Measurements from ENCODE around the gene NPIPB8.
"Not testable (repeated sequence)": the region's sequence is repeated elsewhere in the genome, so short reads cannot be mapped to it uniquely, and the experiment has no call there.

Gene NPIPB8

GRCh38 chr16:28637765-28638164 is at the start of gene NPIPB8:
TSS of gene NPIPB8 (plus strand) at chr16:28638065. CDS start at chr16:28638361, 296 bp downstream.
- H3K4me3 ChIP-seq (ENCODE audit: low read length); H2AFZ ChIP-seq (ENCODE audit: low read depth, low read length); H3K9me3 ChIP-seq (ENCODE audit: low read length); H3K27me3 ChIP-seq (ENCODE audit: insufficient read depth, low read length); H3K4me1 ChIP-seq (ENCODE audit: insufficient read depth, low read length); H3K36me3 ChIP-seq (ENCODE audit: insufficient read depth, low read length): not testable (repeated sequence)

GRCh38 chr16:28589069-28589468 is 48.8 kb upstream of the NPIPB8 start:
- no peaks in the 10 kb centered on the region for H3K27me3 ChIP-seq (ENCODE audit: insufficient read depth, low read length)
- H3K36me3 ChIP-seq (ENCODE audit: insufficient read depth, low read length) = peaks cover 64% of the 10 kb centered on the region
- no peaks in the 10 kb centered on the region for H3K9me3 ChIP-seq (ENCODE audit: low read length)

GRCh38 chr16:28589930-28590329 is 47.9 kb upstream of the NPIPB8 start:
- H3K4me3 ChIP-seq (ENCODE audit: low read length) = no peak overlapping the region
- H3K27me3 ChIP-seq (ENCODE audit: insufficient read depth, low read length) = no peaks in the 10 kb centered on the region
- H2AFZ ChIP-seq (ENCODE audit: low read depth, low read length) = no peak overlapping the region
- no peaks in the 10 kb centered on the region for H3K4me1 ChIP-seq (ENCODE audit: insufficient read depth, low read length)
- no peaks in the 10 kb centered on the region for H3K9me3 ChIP-seq (ENCODE audit: low read length)
- peaks cover 64% of the 10 kb centered on the region for H3K36me3 ChIP-seq (ENCODE audit: insufficient read depth, low read length)

More at GRCh38 chr16:28589069-28589468, 48.8 kb upstream of the NPIPB8 start:
- Histone ChIP-seq H3K4me3 (ENCODE audit: low read length) (no peak overlapping the region), H3K4me1 (ENCODE audit: insufficient read depth, low read length) (no peaks in the 10 kb centered on the region), H2AFZ (ENCODE audit: low read depth, low read length) (no peak overlapping the region)

- Histone ChIP-seq H3K4me1 (ENCODE audit: insufficient read depth, low read length) (no peaks in the 10 kb centered on the region), H3K9me3 (ENCODE audit: low read length) (no peaks in the 10 kb centered on the region), H2AFZ (ENCODE audit: low read depth, low read length) (no peak overlapping the region), H3K27me3 (ENCODE audit: insufficient read depth, low read length) (no peaks in the 10 kb centered on the region), H3K36me3 (ENCODE audit: insufficient read depth, low read length) (peaks cover 57% of the 10 kb centered on the region), H3K4me3 (ENCODE audit: low read length) (no peak overlapping the region)
These were observed 47.2 kb upstream of the NPIPB8 start for GRCh38 chr16:28590384-28591340.

GRCh38 chr16:28591355-28591754 is 46.5 kb upstream of the NPIPB8 start:
- H3K4me1 ChIP-seq (ENCODE audit: insufficient read depth, low read length) = no peaks in the 10 kb centered on the region
- no peak overlapping the region for H3K4me3 ChIP-seq (ENCODE audit: low read length)
- H3K36me3 ChIP-seq (ENCODE audit: insufficient read depth, low read length) = peaks cover 51% of the 10 kb centered on the region
- no peak overlapping the region for H2AFZ ChIP-seq (ENCODE audit: low read depth, low read length)
- H3K27me3 ChIP-seq (ENCODE audit: insufficient read depth, low read length) = no peaks in the 10 kb centered on the region
- no peaks in the 10 kb centered on the region for H3K9me3 ChIP-seq (ENCODE audit: low read length)

GRCh38 chr16:28592511-28592910 is 45.4 kb upstream of the NPIPB8 start:
- Histone ChIP-seq H3K9me3 (ENCODE audit: low read length) (no peaks in the 10 kb centered on the region), H3K27me3 (ENCODE audit: insufficient read depth, low read length) (no peaks in the 10 kb centered on the region), H3K36me3 (ENCODE audit: insufficient read depth, low read length) (peaks cover 44% of the 10 kb centered on the region), H2AFZ (ENCODE audit: low read depth, low read length) (no peak overlapping the region), H3K4me3 (ENCODE audit: low read length) (no peak overlapping the region), H3K4me1 (ENCODE audit: insufficient read depth, low read length) (peaks cover 9% of the 10 kb centered on the region)

GRCh38 chr16:28592979-28593553 is 44.8 kb upstream of the NPIPB8 start:
- Histone ChIP-seq H3K4me3 (ENCODE audit: low read length) (no peak overlapping the region), H3K36me3 (ENCODE audit: insufficient read depth, low read length) (peaks cover 43% of the 10 kb centered on the region), H3K9me3 (ENCODE audit: low read length) (no peaks in the 10 kb centered on the region), H2AFZ (ENCODE audit: low read depth, low read length) (no peak overlapping the region), H3K4me1 (ENCODE audit: insufficient read depth, low read length) (peaks cover 15% of the 10 kb centered on the region), H3K27me3 (ENCODE audit: insufficient read depth, low read length) (no peaks in the 10 kb centered on the region)

- Histone ChIP-seq H3K4me1 (ENCODE audit: insufficient read depth, low read length) (peaks cover 17% of the 10 kb centered on the region), H3K36me3 (ENCODE audit: insufficient read depth, low read length) (peaks cover 23% of the 10 kb centered on the region)
- not testable (repeated sequence) for H2AFZ ChIP-seq (ENCODE audit: low read depth, low read length); H3K4me3 ChIP-seq (ENCODE audit: low read length); H3K9me3 ChIP-seq (ENCODE audit: low read length); H3K27me3 ChIP-seq (ENCODE audit: insufficient read depth, low read length)
These were observed 42.4 kb upstream of the NPIPB8 start for GRCh38 chr16:28595451-28595850.

GRCh38 chr16:28596115-28596630 is 41.7 kb upstream of the NPIPB8 start:
- no peak overlapping the region for H3K4me3 ChIP-seq (ENCODE audit: low read length)
- no peak overlapping the region for H2AFZ ChIP-seq (ENCODE audit: low read depth, low read length)
- peaks cover 16% of the 10 kb centered on the region for H3K36me3 ChIP-seq (ENCODE audit: insufficient read depth, low read length)
- no peaks in the 10 kb centered on the region for H3K9me3 ChIP-seq (ENCODE audit: low read length)
- H3K4me1 ChIP-seq (ENCODE audit: insufficient read depth, low read length) = peaks cover 17% of the 10 kb centered on the region
- H3K27me3 ChIP-seq (ENCODE audit: insufficient read depth, low read length) = no peaks in the 10 kb centered on the region

GRCh38 chr16:28596840-28597691 is 40.8 kb upstream of the NPIPB8 start, which contains the start of gene SULT1A2:
TSS of gene SULT1A2 (minus strand) at chr16:28597050. CDS start at chr16:28595930, 1,120 bp downstream.
- H3K4me3 ChIP-seq (ENCODE audit: low read length) = no peak within 1 kb of the TSS
- H3K27me3 ChIP-seq (ENCODE audit: insufficient read depth, low read length) = no peaks in the 10 kb centered on the region
- no peak within 1 kb of the TSS for H2AFZ ChIP-seq (ENCODE audit: low read depth, low read length)
- peaks cover 10% of the 10 kb centered on the region for H3K36me3 ChIP-seq (ENCODE audit: insufficient read depth, low read length)
- no peaks in the 10 kb centered on the region for H3K9me3 ChIP-seq (ENCODE audit: low read length)
- peaks cover 17% of the 10 kb centered on the region for H3K4me1 ChIP-seq (ENCODE audit: insufficient read depth, low read length)

- H3K27me3 ChIP-seq (ENCODE audit: insufficient read depth, low read length) = no peaks in the 10 kb centered on the region
- peaks cover 17% of the 10 kb centered on the region for H3K4me1 ChIP-seq (ENCODE audit: insufficient read depth, low read length)
- no peak overlapping the region for H3K4me3 ChIP-seq (ENCODE audit: low read length)
- H2AFZ ChIP-seq (ENCODE audit: low read depth, low read length) = no peak overlapping the region
- no peaks in the 10 kb centered on the region for H3K9me3 ChIP-seq (ENCODE audit: low read length)
- H3K36me3 ChIP-seq (ENCODE audit: insufficient read depth, low read length) = peaks cover 5% of the 10 kb centered on the region
These were observed 40.1 kb upstream of the NPIPB8 start for GRCh38 chr16:28597692-28598261.

- not testable (repeated sequence) for H3K4me3 ChIP-seq (ENCODE audit: low read length); H3K36me3 ChIP-seq (ENCODE audit: insufficient read depth, low read length); H2AFZ ChIP-seq (ENCODE audit: low read depth, low read length); H3K9me3 ChIP-seq (ENCODE audit: low read length); H3K27me3 ChIP-seq (ENCODE audit: insufficient read depth, low read length)
- peaks cover 17% of the 10 kb centered on the region for H3K4me1 ChIP-seq (ENCODE audit: insufficient read depth, low read length)
These were observed 38.2 kb upstream of the NPIPB8 start for GRCh38 chr16:28599377-28600285.

Data from neuron (in vitro differentiated cells).